GM10248 (cell line): ENCODE measurements around the gene TTC7B.
A peak's percentile ranks its signal among the peaks of the same experiment; 100 is the strongest.

ENCODE experiments used
- CTCF ChIA-PET: fragments of 300-600 bp; sonication (Branson Sonifier 250); formaldehyde crosslinking; extraction: SDS; loops from one replicate; lab custom pipeline; 2021; ENCODE audit warnings: antibody characterized with exemption; lab: Yijun Ruan, JAX
- POLR2A ChIA-PET: fragments of 350-650 bp; sonication (Branson Sonifier 250); formaldehyde crosslinking; extraction: SDS; loops from one replicate; lab custom pipeline; 2020; ENCODE audit warnings: antibody characterized with exemption; lab: Yijun Ruan, JAX
- DNase-seq: peaks from one replicate; pipeline ENCODE4 v3.0.0; 2012; ENCODE audit errors: extremely low spot score
- TF ChIP-seq, protein P1 (sequence below): IDR thresholded peaks from 2 replicates; pipeline ENCODE4 v1.5.1; 2012; ENCODE audit warnings: mild to moderate bottlenecking, low read depth; ENCODE audit errors: extremely low read depth, missing control alignments, control extremely low read depth

TTC7B gene

DNA sequence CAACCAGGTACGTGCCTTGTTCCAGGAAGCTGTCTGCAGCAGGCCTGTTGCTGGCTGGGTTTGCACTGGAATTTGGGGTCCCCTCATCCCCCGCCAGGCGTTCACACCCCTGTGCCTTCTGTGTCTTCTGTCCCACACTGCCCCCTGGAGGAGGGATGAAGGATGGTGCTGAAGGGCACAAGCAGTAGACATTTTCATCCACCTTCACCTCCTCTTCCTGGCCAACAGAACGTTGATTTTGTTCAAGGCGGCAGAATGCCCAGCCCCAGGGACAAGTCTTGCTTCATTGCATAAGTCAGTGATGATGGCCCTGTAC, 297.3 kb downstream of the TTC7B start:
- POLR2A ChIA-PET, result no interaction called here
- TF ChIP-seq, protein P1, sequence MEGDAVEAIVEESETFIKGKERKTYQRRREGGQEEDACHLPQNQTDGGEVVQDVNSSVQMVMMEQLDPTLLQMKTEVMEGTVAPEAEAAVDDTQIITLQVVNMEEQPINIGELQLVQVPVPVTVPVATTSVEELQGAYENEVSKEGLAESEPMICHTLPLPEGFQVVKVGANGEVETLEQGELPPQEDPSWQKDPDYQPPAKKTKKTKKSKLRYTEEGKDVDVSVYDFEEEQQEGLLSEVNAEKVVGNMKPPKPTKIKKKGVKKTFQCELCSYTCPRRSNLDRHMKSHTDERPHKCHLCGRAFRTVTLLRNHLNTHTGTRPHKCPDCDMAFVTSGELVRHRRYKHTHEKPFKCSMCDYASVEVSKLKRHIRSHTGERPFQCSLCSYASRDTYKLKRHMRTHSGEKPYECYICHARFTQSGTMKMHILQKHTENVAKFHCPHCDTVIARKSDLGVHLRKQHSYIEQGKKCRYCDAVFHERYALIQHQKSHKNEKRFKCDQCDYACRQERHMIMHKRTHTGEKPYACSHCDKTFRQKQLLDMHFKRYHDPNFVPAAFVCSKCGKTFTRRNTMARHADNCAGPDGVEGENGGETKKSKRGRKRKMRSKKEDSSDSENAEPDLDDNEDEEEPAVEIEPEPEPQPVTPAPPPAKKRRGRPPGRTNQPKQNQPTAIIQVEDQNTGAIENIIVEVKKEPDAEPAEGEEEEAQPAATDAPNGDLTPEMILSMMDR, result peak; percentile 37
- DNase-seq, result peak; percentile 68
- CTCF ChIA-PET, result interaction anchor here (1.2 to 1.5 kb wide), 2 partner anchors 119 to 179 kb away, joined by 3 to 5 read pairs; no protein-coding TSS in a partner anchor

DNA sequence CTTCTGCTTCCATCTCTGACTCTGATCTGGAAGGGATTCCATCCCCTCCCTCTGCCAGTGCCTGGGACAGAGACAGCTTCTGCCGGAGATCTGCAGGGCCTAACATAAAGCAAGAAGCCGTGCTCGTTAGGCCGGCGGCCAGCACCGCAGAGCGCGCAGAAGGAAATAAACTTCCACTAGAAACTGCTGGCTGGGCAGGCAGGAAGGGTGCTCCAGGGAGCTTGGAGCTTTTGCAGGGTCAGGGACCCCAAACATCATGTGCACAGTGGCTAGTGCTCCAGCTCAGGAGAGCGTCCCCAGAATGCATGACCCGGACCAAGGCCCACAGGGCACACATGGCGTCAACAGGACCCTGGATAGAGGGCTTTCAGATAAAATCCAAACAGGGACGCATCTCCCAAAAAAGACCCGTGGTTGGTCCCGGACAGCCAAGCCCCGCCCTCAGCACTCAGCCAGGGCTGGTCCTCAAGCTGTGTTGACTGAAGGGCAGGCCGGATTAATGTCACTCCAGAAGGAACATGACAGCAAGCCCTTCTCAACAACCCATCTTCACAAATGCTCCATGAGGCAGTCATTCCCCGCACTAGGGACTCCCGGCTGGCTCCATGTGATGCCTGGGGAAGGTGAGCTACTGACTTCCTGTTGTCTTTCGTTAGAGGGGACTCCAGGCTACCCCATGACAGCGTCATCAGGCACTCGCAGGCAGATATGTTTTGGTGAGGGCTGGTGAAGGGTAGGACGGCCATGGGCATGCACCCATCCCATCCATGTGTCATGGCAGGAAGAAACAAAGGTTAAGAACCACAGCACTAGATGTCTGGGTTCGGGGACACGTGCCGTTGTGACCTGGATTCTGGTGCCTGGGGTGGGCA, 297.9 kb downstream of the TTC7B start:
- ChIA-PET POLR2A (no interaction called here), CTCF (interaction anchor here (0.8 to 1.5 kb wide), 3 partner anchors 9 to 179 kb away, joined by 3 to 5 read pairs (median 4); no protein-coding TSS in a partner anchor)
- TF ChIP-seq, protein P1, result no peak
- DNase-seq, result no peak

- ChIA-PET CTCF (interaction anchor here (0.8 to 1.5 kb wide), 2 partner anchors 8 to 117 kb away, joined by 4 to 5 read pairs; no protein-coding TSS in a partner anchor), POLR2A (no interaction called here)
- no peak for DNase-seq
- TF ChIP-seq, protein P1, result no peak
Measured at GRCh38 chr14:90517076-90517841, 299.0 kb downstream of the TTC7B start.

DNA sequence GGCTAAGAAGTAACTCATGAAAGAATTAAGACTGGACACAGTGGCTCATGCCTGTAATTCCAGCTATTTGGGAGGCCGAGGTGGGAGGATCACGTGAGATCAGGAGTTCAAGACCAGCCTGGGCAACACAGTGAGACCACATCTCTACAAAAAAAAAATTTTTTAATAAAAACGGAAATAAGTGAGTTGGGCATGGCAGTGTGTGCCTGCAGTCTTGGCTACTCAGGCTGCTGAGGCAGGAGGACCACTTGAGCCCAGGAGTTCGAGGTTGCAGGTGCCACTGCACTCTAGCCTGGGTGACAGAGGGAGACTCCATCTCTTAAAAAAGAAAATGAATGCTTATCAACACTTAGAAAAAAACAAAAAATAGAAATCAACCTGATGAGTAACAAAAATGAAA, 301.7 kb downstream of the TTC7B start:
- POLR2A ChIA-PET, result no interaction called here
- TF ChIP-seq, protein P1, result no peak
- DNase-seq, result no peak
- CTCF ChIA-PET, result no interaction called here

DNA sequence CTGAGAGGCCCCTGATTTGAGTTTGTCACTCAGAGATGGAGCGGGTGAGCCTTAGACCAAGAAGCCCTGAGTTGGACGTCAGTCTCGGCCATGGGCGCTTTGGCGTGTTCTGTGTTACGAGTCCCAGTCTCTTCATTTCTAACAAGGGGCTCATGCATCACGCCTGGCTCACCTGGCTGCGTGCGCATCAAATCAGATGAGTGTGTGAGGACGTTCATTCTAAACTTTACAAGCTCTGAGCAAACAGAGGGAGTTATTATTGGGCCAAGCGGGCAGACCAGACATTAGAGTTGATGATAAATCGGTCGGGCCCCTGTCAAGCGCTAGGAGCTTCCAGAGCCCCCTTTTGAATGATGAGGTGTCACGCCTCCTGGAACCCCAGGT, 302.2 kb downstream of the TTC7B start:
- POLR2A ChIA-PET, result no interaction called here
- CTCF ChIA-PET, result no interaction called here
- TF ChIP-seq, protein P1, result no peak
- DNase-seq, result no peak

- ChIA-PET CTCF (no interaction called here), POLR2A (no interaction called here)
- TF ChIP-seq, protein P1, result no peak
- DNase-seq, result no peak
Measured at GRCh38 chr14:90513161-90514014, 302.8 kb downstream of the TTC7B start.
